ENCODE results near the gene MSI2. TPM values are rescaled to one million over a fixed set of nuclear protein-coding genes. Genes with fewer than 3 reads are reported as not detected.
"Not testable (repeated sequence)": the region's sequence is repeated elsewhere in the genome, so short reads cannot be mapped to it uniquely, and the experiment has no call there.

MSI2 gene
- polyA plus RNA-seq, 3 donors = 7.4 to 10.7 (median 7.5) TPM

- H3K27ac ChIP-seq (ENCODE audit: low read depth, low read length) = no peak overlapping the region
- WGBS, 3 donors = 50 to 81% (median 65%) methylated on average over 3 of the region's 3 CpGs
Measured at GRCh38 chr17:57284583-57284982, 28.3 kb downstream of the MSI2 start.

GRCh38 chr17:57284984-57285646 is 28.8 kb downstream of the MSI2 start:
- WGBS, 3 donors = 49 to 59% (median 54%) methylated on average over 13 of the region's 13 CpGs
- H3K27ac ChIP-seq (ENCODE audit: low read depth, low read length) = no peak overlapping the region

- H3K27ac ChIP-seq (ENCODE audit: low read depth, low read length) = no peak overlapping the region
- 59 to 85% (median 63%) methylated on average over 5 of the region's 5 CpGs for WGBS, 3 donors
Measured at GRCh38 chr17:57285701-57286100, 29.4 kb downstream of the MSI2 start.

- 84 to 91% (median 88%) methylated on average over 17 of the region's 17 CpGs for WGBS, 3 donors
- no peak overlapping the region for H3K27ac ChIP-seq (ENCODE audit: low read depth, low read length)
Measured at GRCh38 chr17:57286399-57287105, 30.2 kb downstream of the MSI2 start.

GRCh38 chr17:57288040-57288772 is 31.9 kb downstream of the MSI2 start:
- H3K27ac ChIP-seq (ENCODE audit: low read depth, low read length) = no peak overlapping the region
- WGBS, 3 donors = 58 to 80% (median 59%) methylated on average over 10 of the region's 10 CpGs

GRCh38 chr17:57288773-57289121 is 32.4 kb downstream of the MSI2 start:
- no peak overlapping the region for H3K27ac ChIP-seq (ENCODE audit: low read depth, low read length)

GRCh38 chr17:57289130-57289529 is 32.8 kb downstream of the MSI2 start:
- WGBS, 3 donors = 59 to 79% (median 66%) methylated on average over 5 of the region's 5 CpGs
- no peak overlapping the region for H3K27ac ChIP-seq (ENCODE audit: low read depth, low read length)

More at GRCh38 chr17:57288773-57289121, 32.4 kb downstream of the MSI2 start:
- 52 to 89% (median 63%) methylated on average over 3 of the region's 3 CpGs for WGBS, 3 donors

- 78 to 85% (median 78%) methylated on average over 8 of the region's 8 CpGs for WGBS, 3 donors
- no peak overlapping the region for H3K27ac ChIP-seq (ENCODE audit: low read depth, low read length)
Measured at GRCh38 chr17:57289613-57290012, 33.3 kb downstream of the MSI2 start.

GRCh38 chr17:57290981-57291380 is 34.7 kb downstream of the MSI2 start:
- no peak overlapping the region for H3K27ac ChIP-seq (ENCODE audit: low read depth, low read length)
- WGBS, 3 donors = 92 to 94% (median 93%) methylated on average over 10 of the region's 10 CpGs

- 95 to 97% (median 96%) methylated on average over 5 of the region's 5 CpGs for WGBS, 3 donors
- H3K27ac ChIP-seq (ENCODE audit: low read depth, low read length) = no peak overlapping the region
Measured at GRCh38 chr17:57292091-57292490, 35.8 kb downstream of the MSI2 start.

- WGBS, 3 donors = 84 to 90% (median 89%) methylated on average over 10 of the region's 10 CpGs
- no peak overlapping the region for H3K27ac ChIP-seq (ENCODE audit: low read depth, low read length)
Measured at GRCh38 chr17:57293077-57293476, 36.8 kb downstream of the MSI2 start.

GRCh38 chr17:57294101-57294500 is 37.8 kb downstream of the MSI2 start:
- WGBS, 3 donors = 77 to 86% (median 83%) methylated on average over 7 of the region's 7 CpGs
- no peak overlapping the region for H3K27ac ChIP-seq (ENCODE audit: low read depth, low read length)

GRCh38 chr17:57294629-57295501 is 38.5 kb downstream of the MSI2 start:
- H3K27ac ChIP-seq (ENCODE audit: low read depth, low read length) = no peak overlapping the region
- 78 to 81% (median 80%) methylated on average over 10 of the region's 10 CpGs for WGBS, 3 donors

GRCh38 chr17:57295526-57296023 is 39.3 kb downstream of the MSI2 start:
- 64 to 82% (median 65%) methylated on average over 5 of the region's 5 CpGs for WGBS, 3 donors
- no peak overlapping the region for H3K27ac ChIP-seq (ENCODE audit: low read depth, low read length)

- 80 to 89% (median 81%) methylated on average over 4 of the region's 4 CpGs for WGBS, 3 donors
Measured at GRCh38 chr17:57296231-57296630, 39.9 kb downstream of the MSI2 start.

GRCh38 chr17:57299176-57299575 is 42.9 kb downstream of the MSI2 start:
- WGBS, 3 donors = 92 to 96% (median 92%) methylated on average over 7 of the region's 7 CpGs
- H3K27ac ChIP-seq (ENCODE audit: low read depth, low read length) = no peak overlapping the region

More at GRCh38 chr17:57296231-57296630, 39.9 kb downstream of the MSI2 start:
- H3K27ac ChIP-seq (ENCODE audit: low read depth, low read length) = no peak overlapping the region

GRCh38 chr17:57300592-57300991 is 44.3 kb downstream of the MSI2 start:
- not testable (repeated sequence) for H3K27ac ChIP-seq (ENCODE audit: low read depth, low read length)
- 94 to 96% (median 94%) methylated on average over 7 of the region's 7 CpGs for WGBS, 3 donors
